CD4-positive, alpha-beta T cell treated with Interleukin-10 for 1 hour (primary cell): ENCODE measurements around the gene CACNB4.

Experiments used
- DNase-seq: peaks from one replicate; pipeline ENCODE4 v3.0.0-alpha.2; 2020

CACNB4 gene

DNA sequence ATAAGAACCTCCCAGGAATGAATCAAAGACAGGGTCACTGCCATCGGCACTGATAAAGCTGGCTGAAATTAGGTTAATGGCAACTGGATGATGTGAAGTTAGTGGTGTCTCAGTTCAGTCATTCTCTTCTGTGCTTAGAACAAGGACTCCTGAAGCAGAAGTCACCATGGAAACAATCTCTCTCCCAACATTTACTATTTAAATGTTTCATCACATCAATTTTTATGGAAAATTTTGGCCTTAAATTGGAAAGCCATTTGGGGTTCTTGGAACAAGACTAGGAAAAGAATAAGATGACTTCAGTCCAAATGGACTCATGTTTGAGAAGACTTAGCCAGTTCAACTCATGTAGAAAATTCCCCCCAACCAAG is 255.2 kb downstream of the CACNB4 start:
- DNase-seq, result no peak

DNA sequence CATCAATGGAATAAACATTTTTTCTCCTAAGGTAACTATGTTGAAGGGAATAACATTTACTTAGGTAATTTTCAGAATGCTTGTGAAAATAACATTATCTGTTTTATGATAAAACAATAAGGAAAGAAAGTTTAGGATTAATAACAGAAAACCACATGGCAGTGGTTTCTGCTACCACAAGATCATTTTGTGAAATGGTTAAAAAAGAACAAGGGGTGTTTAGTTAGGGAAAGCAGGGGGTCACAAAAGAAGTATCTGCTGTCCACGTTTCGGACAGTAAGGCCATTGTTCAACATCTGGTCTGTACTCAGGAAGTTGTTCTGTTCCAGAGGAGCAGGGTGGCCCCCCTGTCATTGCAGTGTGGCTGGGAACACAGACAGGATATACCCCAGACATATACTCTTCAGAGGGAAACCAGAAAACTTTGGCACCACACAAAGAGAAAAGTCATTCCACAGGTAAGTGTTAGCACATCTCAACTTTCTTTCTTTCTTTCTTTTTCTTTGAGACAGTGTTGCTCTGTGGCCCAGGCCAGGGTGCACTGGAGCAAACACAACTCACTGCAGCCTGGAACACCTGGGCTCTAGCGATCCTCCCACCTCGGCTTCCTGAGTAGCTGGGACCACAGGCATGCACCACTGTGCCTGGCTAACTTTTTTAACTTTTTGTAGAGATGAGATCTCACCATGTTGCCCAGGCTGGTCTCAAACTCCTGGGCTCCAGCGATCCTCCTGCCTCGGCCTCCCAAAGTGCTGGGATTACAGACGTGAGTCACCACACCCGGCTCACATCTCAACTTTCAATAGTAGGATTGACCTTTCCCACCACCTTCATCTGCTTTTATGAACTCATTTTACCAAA is 255.8 kb downstream of the CACNB4 start:
- DNase-seq, result no peak

DNA sequence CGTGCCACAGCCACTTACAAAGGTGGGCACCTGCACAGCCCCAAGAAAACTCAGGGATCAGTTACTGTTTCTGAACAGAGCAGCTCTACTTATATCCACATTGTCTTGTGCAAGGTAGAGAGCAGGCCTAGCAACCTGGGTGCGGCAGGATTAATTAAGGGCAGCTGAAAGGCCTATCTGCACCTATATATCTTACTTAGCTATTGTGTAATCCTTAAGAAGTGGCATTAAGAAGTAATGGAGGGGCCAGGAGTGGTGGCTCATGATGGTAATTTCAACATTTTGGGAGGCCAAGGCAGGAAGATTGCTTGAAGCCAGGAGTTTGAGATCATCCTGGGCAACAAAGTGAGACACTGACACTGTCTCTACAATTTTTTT is 257.8 kb downstream of the CACNB4 start:
- DNase-seq, result no peak

DNA sequence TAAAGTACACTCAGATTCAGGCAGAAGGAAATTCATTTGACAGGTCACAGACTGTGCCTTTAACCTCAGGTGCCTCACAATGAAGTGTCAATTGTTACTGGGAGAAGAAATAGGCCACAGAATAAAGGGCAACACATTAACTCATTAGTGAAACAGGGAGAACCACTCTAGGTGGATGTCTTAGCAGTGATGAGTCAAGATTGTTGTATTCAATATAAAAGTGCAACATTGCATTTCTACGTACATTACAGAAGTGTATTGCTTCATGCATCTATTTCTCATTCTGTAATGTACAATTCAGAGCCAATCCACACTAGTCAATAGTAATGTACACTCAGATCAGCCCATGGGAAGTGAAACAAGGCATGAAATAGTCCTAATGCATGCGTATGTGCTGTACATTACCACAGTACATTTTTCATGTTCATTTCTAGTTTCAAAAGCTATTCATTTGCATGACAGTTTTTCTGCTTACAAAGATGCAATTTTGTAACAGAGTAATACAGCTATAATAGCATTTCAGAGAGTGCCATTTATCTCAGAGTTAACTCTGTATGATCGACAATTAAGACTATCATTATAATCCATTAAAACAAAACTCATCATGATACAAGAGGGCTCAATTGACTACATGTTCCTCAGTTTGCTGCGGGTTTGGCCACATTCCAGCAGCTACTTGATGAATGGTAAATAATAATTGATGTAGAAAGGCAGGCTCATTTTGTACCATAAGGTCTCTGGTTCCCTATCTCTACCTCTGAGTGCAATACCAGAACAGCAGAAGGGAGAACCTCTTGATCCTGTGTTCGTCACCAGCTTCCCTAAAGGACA is 258.4 kb downstream of the CACNB4 start:
- no peak for DNase-seq

DNA sequence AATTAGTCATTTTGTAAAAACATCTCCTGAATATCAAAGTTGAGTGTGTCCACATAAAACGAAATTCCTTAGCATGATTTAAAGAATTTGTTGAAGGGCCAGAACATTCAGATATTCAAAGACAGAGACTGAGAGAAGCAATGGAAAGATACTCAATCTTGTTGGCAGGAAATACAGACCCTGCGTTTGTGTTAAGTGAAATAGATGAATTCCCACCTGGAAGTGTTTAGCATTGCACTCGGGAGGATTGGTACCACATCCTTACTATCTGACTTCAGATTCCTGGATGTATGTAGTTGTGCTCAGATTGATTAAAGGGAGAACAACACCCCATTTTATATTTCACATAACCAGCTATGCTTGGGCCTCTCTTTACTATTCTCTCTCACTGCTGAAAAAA is 260.9 kb downstream of the CACNB4 start:
- no peak for DNase-seq

DNA sequence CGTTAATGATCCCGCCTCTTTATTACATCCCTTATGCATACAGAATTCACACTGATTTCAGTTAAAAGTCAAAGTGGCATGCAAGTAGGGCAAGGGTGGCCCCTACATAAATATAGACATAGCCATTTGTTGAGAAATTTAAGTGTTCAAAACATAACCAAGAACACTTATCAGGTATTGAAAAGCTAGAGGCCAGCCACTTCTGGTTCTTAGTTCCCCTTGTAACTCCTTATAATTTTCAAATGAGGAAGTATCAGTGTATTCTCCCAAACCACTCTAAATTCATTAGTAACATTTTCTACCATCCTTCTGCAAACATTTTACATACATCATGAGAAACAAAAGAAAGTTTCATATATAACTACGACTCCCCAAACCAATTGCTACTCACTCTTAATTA is 264.9 kb downstream of the CACNB4 start:
- no peak for DNase-seq

DNA sequence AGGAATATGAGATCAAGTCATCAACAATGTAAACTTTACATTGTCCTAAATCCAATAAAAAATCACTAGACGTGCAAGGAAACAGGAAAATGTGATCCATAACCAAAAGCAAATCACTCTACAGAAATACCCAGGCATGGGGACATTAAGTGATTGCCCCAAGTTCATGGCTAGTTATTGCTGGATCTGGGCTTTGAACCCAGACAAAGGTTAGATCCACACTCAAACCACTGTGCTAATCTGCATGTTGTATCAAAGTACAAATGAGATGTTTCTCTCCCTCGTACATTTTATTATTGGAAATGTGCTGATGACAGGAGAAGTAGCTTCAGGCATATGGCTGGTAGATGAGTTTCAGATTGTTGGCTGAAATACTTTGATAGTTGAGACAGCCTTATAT is 267.9 kb downstream of the CACNB4 start:
- DNase-seq, result no peak

DNA sequence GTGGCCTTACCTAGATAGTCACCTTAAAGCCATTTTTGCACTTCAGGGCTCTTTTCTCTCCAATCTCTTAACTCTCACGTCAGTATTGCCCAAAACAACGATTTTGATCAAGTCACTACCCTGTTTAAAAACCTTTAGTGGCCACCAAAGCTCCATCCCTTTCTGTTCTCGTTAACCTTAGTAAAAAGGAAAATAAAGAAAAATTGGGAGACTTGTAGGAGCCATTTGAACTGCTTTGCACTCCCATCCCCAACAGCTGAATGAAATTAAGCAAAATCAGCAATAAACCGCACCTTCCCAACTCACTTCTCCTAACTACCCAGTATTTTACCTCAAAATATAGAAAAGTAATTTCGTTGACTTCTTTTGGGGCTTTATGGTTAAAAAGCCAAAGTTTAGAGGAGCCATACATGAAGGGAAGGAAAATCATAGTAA is 269.9 kb downstream of the CACNB4 start:
- DNase-seq, result no peak

DNA sequence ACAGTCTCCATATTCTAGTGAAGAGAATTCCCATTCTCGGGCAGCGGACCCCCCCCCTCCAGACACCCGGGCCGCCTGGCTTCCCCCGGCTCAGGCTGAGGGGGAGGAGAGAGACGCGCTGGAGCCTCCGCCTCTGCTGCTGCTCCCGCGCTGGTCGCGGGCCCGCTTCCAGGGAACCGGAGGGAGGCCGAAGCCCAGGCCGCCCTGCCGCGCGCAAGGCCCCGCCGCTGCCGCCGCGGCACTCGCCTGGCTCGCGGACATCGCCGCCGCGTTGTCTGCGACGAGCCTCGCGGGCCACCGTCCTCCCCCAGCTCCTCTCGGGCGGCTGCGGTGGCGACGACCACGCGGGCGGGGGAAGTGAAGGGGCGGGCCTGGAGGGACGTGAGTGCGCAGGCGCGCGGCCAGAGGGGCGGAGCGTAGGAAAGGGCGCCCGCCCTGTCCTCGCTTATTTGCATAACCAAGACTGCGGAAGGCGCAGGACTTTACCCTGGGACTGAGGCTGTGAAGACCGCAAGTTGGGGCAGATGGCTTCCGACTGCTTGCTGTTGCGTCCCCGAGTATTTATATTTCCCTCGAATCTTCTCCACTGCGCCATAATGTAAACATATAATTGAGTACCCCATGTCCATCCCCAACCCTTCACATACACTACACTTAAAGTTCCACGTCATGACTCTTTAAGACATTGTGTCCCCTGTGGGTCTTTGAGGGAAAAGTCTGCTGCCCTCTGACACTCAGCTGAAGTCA is 270.5 kb downstream of the CACNB4 start, which contains the start of gene ARL5A:
Gene ARL5A (minus strand): TSS at position 279 of the 747 bp plus-strand sequence. CDS start 245 bp downstream, at position 34.
- peak; percentile 96 for DNase-seq

DNA sequence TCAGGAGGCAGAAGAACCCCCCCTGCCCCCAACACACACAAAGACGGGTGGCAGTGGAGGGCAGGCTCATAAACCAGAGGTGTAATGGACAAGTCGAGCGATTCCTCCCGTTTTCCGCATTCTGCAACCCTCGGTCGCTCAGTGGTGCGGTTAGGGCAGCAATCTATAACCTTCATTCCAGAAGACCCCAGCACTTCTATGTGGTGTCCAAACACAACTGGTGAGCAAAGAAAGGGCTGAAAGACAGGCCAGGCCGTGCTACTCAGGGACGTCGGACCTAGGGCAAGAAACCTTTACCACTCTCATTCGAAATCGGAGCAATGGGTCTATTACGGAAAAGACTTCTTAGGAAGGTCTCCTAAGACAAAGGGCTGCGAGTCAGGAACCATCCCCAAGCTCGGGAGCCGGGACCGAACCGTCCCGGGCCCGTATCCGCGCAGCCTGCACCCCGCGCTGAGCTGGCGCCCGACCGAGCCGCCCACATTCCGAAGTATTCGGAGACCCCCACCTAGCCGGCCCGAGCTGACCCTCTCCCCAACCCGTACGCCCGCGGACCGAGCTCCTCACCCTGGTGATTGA is 271.2 kb downstream of the CACNB4 start:
- peak; percentile 21 for DNase-seq

DNA sequence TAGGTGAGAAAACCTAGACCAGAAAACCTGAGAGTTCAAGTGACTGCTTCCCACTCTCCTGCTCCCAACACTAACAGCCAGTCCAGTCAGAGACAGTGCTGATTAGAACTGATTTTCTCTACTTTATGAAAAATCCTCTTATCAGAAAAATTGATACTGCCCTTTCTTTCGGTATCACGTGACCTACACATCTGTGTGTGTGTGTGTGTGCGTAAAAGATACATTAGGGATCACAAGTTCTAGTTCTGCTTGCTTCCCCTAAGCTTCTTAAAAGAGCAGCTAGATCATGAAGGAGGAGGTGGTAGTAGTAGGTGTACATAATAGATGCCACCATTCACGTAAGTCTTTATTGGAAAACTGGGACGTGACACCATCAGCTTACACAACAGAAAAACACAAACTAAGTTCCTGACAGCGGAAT is 272.1 kb downstream of the CACNB4 start:
- peak; percentile 34 for DNase-seq

DNA sequence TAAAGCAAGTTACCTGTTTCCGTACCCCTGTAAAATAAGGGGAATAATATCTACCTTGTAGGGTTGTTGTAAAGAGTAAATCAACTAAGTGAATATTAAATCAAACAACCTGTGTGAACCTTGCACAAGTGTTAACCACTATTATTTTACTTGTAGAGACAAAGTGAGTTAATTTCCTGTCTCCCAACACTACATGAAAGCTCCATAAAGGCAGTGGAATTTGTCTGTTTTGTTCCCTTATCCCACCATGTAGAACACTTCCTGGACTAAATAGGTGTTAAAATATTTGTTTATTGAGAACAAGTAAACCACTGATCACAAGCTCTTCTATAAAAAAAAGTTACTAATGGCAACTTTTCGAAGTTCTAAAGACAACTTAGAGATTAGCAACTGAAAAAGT is 274.0 kb downstream of the CACNB4 start:
- no peak for DNase-seq

DNA sequence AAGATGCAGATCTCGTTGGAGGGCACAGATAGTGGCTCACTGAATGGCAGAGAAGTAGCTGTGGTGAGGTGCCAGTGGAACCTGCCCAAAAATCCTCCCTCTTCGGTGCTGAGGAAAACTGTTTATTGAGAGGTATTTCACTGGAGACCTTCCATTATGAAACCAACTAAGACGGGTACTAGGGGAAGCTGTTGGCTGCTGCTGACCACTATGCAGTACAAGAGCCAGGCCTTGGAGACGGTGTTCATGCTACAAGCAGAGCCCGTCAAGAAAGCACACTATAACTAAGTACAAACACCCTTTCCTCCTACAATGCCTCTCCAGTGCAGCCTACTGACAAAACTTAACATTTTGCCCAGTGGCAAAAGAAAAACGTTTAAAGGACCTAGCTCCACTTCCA is 275.2 kb downstream of the CACNB4 start:
- DNase-seq, result no peak

DNA sequence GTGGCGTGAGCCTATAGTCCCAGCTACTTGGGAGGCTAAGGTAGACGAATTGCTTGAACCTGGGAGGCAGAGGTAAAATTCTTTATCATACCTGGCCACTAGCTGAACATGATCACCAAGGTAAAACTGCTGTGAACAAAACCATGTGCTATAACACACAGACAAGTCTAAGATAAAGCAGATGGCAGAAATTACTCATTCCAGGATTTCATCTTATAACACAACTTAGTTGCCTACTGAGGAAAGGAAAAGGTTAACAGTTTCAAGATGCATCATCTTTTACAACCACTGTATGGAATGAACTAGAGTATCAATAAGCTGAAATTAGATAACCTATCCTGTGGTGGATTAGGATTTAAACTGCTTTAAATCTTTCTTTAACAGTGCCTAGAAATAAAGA is 278.9 kb downstream of the CACNB4 start:
- no peak for DNase-seq

DNA sequence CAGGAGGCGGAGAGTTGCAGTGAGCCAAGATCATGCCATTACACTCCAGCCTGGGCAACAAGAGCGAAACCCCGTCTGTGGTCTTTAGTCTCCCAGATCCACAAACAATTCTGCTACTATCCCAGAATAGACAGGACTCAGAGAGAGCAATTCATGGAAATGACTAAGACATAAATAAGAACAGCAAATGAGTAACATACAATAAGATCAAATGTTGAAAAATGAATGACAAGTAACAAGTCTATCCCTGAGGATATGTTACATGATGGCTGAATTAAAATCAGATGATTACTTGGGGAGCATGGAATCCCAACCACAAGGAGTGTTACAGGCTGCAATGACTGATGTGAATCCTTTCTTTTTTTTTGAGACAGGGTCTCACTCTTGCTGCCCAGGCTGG is 280.9 kb downstream of the CACNB4 start:
- no peak for DNase-seq

DNA sequence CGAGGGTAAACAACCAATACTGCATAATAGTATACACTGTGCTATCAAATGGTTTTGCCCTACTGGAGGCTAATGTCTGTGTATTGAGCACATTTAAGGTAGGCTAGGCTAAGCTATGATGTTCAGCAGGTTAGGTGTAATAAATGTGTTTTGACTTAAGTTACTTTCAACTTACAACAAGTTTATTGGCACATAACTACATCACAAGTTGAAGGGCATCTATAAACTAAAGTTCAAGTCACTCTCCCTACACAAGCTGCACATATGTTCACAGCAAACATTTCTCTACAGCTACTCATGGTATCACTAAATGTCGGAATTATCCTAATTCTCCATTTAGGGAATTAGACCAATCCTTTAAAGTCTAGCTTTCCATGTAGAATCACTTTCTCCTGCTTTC is 282.0 kb downstream of the CACNB4 start:
- DNase-seq, result no peak

DNA sequence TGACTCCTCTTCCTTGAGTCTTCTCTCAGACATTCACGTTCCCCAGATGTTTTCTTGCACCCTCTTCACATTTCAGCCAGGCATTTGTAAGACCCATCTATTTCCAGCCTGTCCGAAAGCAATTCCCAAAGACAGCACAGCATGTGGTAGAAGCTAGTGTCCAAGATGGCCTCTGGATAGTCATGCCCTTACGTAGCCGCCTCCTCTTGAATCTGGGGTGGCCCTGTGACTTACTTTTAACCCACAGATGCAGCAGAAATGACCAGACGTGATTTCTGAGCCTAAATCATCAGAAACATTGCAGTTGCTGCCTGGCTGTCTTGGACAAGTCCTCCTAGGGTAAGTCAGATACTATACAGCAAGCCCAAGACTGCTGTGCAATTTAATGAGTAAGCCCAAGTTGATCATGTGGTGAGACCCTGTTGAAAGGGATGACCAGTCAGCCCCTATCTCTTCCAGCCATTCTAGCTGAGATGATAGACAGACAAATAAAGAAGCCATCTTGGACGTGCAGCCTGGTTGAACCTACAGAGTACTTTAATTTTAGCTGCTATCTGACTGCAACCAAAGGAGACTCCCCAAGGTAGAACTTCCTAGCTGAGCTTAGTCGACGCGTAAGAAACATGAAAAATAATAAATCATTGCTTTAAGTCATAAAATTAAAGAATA is 282.9 kb downstream of the CACNB4 start:
- DNase-seq, result no peak

DNA sequence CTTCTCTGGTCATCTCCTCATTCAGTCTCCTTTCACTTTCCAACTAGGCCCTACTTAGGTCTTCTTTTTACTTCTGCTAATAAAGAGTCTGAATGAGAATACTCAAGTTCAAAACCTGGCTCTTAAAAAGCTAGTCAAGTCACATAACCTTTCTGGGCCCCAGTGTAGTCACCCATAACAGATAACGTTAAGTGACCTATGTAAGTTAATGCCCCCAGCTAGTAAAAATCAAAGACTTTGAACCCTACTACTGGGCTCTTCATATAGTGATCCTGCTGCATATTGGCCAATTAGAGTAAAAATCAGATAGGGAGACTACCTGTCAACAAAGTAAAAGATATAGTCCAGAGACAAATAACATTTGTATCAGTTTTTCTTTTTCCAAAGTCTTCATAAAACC is 288.4 kb downstream of the CACNB4 start:
- DNase-seq, result no peak

DNA sequence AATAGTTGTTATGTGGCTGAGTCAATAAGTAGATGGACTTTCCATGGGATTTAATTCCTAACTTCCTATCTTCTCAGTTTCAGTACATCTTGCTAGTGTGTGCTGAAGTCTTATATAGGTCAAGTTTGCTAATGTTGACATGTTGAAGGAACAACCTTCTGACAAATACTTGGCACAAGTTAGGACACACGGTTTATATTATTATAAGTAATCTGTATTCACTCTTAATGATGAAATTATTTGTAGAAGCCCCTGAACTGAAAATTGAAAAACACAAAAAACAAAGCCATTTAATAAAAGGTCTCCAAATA is 289.8 kb downstream of the CACNB4 start:
- no peak for DNase-seq

DNA sequence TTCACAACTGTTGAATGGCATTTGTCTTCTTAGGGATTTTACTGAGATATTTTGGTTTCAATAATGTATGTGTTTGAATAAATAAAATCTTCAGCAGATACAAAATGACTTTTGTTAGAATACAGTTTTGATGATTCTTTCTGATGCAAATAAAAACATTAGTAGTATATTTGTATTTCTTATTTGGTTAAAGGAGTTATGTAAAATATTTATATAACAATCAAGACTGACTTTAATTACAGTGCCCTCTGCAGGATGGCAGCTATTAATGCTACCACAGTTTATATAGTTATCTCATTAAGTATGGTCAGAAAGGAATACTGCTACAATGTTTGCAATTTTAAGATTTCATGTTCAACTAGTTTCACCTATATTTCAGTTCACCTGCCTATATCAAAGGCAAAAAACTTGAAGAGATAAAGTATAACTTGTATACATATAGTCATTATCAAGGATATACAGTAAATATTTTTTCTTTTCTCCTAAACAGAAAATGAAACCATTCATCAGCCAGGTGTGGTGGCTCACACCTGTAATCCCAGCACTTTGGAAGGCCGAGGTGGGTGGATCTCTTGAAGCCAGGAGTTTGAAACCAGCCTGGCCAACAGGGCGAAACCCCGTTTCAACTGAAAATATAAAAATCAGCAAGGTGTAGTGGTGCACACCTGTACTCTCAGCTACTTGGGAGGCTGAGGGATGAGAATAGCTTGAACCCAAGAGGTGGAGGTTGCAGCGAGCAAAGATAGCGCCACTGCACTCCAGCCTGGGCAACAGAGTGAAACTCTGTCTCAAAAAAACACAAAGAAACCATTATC is 290.4 kb downstream of the CACNB4 start:
- DNase-seq, result peak; percentile 50

DNA sequence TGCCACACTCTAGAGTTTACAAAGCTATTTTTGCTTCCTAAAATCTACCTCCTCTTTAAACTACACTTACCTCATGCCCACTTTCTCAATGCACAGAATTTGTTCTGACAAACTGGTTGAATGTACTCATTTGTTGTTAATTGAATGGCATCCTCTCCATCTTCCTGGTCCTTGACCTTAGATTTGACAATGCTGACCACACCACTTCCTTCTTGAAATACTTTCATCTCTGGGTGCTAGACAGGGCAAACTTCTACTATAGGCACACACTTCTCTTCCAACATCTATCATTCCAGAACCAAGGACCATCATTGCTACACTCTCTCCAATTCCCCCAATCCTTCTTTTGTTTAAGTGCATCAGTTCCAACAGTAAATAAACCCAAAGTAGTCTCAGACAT is 292.9 kb downstream of the CACNB4 start:
- DNase-seq, result no peak

DNA sequence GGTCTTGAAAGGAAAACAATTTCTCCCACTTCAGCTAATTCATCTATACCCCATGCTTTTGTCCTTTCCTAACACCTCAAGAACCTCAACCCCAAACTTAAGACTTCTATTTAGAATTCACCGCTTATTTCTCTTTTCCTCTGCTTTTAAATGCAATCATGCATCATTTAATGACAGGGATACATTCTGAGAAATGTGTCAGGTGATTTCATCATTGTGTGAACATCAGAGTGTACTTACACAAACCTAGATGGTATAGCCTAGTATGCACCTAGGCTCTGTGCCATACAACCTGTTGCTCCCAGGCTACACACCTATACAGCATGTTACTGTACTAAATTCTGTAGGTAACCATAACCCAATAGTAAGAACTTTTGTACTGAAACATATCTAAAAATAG is 293.5 kb downstream of the CACNB4 start:
- no peak for DNase-seq
